ENCODE data around the gene CHMP5.

DNA sequence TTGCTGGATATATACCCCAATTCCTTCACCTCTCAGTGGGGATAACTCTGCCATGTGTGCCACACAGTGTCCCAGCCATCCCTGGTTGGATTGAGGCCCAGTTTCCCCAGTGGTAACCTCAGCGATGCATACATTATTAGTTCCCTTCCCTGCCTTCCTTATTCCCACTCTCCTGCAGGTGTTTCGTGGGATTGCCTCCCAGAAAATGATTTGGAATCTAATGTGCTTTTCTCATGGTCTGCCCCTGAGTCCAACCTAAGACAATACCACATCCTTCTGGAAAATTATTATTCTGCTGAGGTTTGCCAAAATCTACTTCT, 33.3 kb upstream of the CHMP5 start:
- TF ChIP-seq, protein P1, sequence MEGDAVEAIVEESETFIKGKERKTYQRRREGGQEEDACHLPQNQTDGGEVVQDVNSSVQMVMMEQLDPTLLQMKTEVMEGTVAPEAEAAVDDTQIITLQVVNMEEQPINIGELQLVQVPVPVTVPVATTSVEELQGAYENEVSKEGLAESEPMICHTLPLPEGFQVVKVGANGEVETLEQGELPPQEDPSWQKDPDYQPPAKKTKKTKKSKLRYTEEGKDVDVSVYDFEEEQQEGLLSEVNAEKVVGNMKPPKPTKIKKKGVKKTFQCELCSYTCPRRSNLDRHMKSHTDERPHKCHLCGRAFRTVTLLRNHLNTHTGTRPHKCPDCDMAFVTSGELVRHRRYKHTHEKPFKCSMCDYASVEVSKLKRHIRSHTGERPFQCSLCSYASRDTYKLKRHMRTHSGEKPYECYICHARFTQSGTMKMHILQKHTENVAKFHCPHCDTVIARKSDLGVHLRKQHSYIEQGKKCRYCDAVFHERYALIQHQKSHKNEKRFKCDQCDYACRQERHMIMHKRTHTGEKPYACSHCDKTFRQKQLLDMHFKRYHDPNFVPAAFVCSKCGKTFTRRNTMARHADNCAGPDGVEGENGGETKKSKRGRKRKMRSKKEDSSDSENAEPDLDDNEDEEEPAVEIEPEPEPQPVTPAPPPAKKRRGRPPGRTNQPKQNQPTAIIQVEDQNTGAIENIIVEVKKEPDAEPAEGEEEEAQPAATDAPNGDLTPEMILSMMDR (IDR thresholded peaks at IDR 0.05): no peak
- TF ChIP-seq POLR2AphosphoS5 (IDR thresholded peaks at IDR 0.05): no peak
- TF ChIP-seq POLR2A (IDR thresholded peaks at IDR 0.05): no peak

Measured in sigmoid colon (tissue), 4 donors.